GM12878 (cell line): ENCODE data around the gene PHYKPL. TPM values are rescaled to one million over a fixed set of nuclear protein-coding genes. Genes with fewer than 3 reads are reported as not detected.

Source experiments
- ATAC-seq: fragments of 200-7000 bp; cut with Tn5 transposase; 3 replicates; pipeline ENCODE4 v1.9.1; 2020; ENCODE audit warnings: mild to moderate bottlenecking, moderate library complexity
- BruUV-seq: library from RNA; stranded (reverse); fragments of 400-500 nt; replicated peaks from 2 replicates; lab custom pipeline; 2021; lab: Mats Ljungman, UMichigan
- CTCF ChIA-PET: fragments of 300-600 bp; sonication (Branson Sonifier 250); formaldehyde crosslinking; extraction: SDS; loops from one replicate; lab custom pipeline; 2021; ENCODE audit warnings: inconsistent platforms; lab: Yijun Ruan, JAX
- POLR2A ChIA-PET: fragments of 350-600 bp; formaldehyde crosslinking; extraction: SDS; loops from one replicate; lab custom pipeline; 2021; ENCODE audit warnings: inconsistent platforms; lab: Charles Lee
- RAD21 ChIA-PET: fragments of 300-600 bp; sonication (Branson Sonifier 250); formaldehyde crosslinking; loops from one replicate; lab custom pipeline; 2023; ENCODE audit warnings: antibody characterized with exemption; ENCODE audit not compliant: unreplicated experiment; lab: Charles Lee
- SMC1A ChIA-PET: fragments of 300-600 bp; sonication (Branson Sonifier 250); formaldehyde crosslinking; loops from one replicate; lab custom pipeline; 2023; ENCODE audit not compliant: unreplicated experiment, uncharacterized antibody; lab: Charles Lee
- DNase-seq: peaks from one replicate; pipeline ENCODE4 v3.0.0-alpha.2; 2011; ENCODE audit warnings: low read depth, low spot score
- FAIRE-seq: peaks from 3 replicates; lab custom pipeline; 2011; peaks lifted over from hg19 to GRCh38; lab: Jason Lieb, UNC
- H2AFZ ChIP-seq: 2 replicates; pipeline ENCODE4 v1.6.0; 2011; ENCODE audit warnings: low read depth, low read length, control low read depth; ENCODE audit not compliant: control insufficient read depth
- H3K27ac ChIP-seq: 2 replicates; pipeline ENCODE4 v1.5.1; 2011; ENCODE audit warnings: control low read depth; ENCODE audit not compliant: control insufficient read depth, insufficient read depth
- H3K27me3 ChIP-seq, 2 experiments: replicated peaks in 1 of 2; 2 replicates each; pipeline versions ENCODE4 v1.6.0 to v1.6.1; 2011; ENCODE audit warnings: low read length in 1 of 2; ENCODE audit not compliant: control insufficient read depth in 2 of 2, insufficient read depth in 2 of 2
- H3K36me3 ChIP-seq, 2 experiments: 2 replicates each; pipeline ENCODE4 v1.5.1; 2011; ENCODE audit warnings: low read length in 1 of 2; ENCODE audit not compliant: control insufficient read depth in 2 of 2, insufficient read depth in 2 of 2
- H3K4me1 ChIP-seq: 2 replicates; pipeline ENCODE4 v1.6.1; 2011; ENCODE audit warnings: mild to moderate bottlenecking, low read length, moderate library complexity, mixed read lengths; ENCODE audit not compliant: control insufficient read depth, insufficient read depth
- H3K4me2 ChIP-seq: 2 replicates; pipeline ENCODE4 v1.6.0; 2011; ENCODE audit warnings: control low read depth; ENCODE audit not compliant: control insufficient read depth, insufficient read depth
- H3K4me3 ChIP-seq: fragments of 200-600 bp; sonication (generic); 2 replicates; pipeline ENCODE4 v1.5.1; 2016
- H3K79me2 ChIP-seq: 2 replicates; pipeline ENCODE4 v1.6.0; 2011; ENCODE audit warnings: low read length; ENCODE audit not compliant: control insufficient read depth, insufficient read depth
- H3K9ac ChIP-seq: 2 replicates; pipeline ENCODE4 v1.8.0; 2011; ENCODE audit warnings: low read length, control low read depth, mixed read lengths; ENCODE audit not compliant: control insufficient read depth, insufficient read depth
- H3K9me3 ChIP-seq: replicated peaks from 3 replicates; pipeline ENCODE4 v1.5.1; 2011; ENCODE audit warnings: mild to moderate bottlenecking, low read length; ENCODE audit not compliant: control insufficient read depth, insufficient read depth
- H4K20me1 ChIP-seq: 2 replicates; pipeline ENCODE4 v1.6.0; 2011; ENCODE audit not compliant: control insufficient read depth, insufficient read depth
- CTCF ChIP-seq, 3 experiments: IDR thresholded peaks in 2 of 3; conservative IDR thresholded peaks in 1 of 3; 2 replicates each; pipeline ENCODE4 v1.5.1; 2011; ENCODE audit warnings: low read depth in 3 of 3, low read length in 3 of 3, mild to moderate bottlenecking in 3 of 3, control low read depth in 2 of 3, moderate library complexity in 2 of 3, inconsistent platforms in 1 of 3, mixed read lengths in 1 of 3; ENCODE audit not compliant: control insufficient read depth in 2 of 3, insufficient read depth in 1 of 3; ENCODE audit errors: extremely low read depth in 1 of 3
- IRF3 ChIP-seq: fragments of 450-650 bp; IDR thresholded peaks from 2 replicates; pipeline ENCODE4 v1.6.1; 2014; ENCODE audit warnings: mild to moderate bottlenecking
- IRF4 ChIP-seq: IDR thresholded peaks from 2 replicates; pipeline ENCODE4 v1.6.1; 2011; ENCODE audit warnings: low read depth, low read length
- SKIL ChIP-seq: fragments of 450-650 bp; IDR thresholded peaks from 2 replicates; pipeline ENCODE4 v1.6.1; 2017; ENCODE audit warnings: mild to moderate bottlenecking, low read depth, inconsistent platforms; ENCODE audit not compliant: poor library complexity, severe bottlenecking
- SMAD1 ChIP-seq: fragments of 450-650 bp; IDR thresholded peaks from 2 replicates; pipeline ENCODE4 v1.6.1; 2018; ENCODE audit warnings: mild to moderate bottlenecking, low read depth; ENCODE audit not compliant: partially characterized antibody
- SMC3 ChIP-seq: IDR thresholded peaks from 2 replicates; pipeline ENCODE4 v1.6.1; 2011; ENCODE audit warnings: low read length, improper control_type of control experiment, borderline replicate concordance
- ZBTB11 ChIP-seq: fragments of 450-650 bp; formaldehyde crosslinking; IDR thresholded peaks from 2 replicates; pipeline ENCODE4 v1.5.0; 2022; ENCODE audit warnings: mild to moderate bottlenecking, missing genetic modification characterization
- WGBS: methylation state at CpG from one replicate; pipeline ENCODE4 v1.1.6; 2016; ENCODE audit warnings: low lambda C conversion rate; ENCODE audit not compliant: insufficient replicate concordance, insufficient coverage; ENCODE audit errors: missing lambda C conversion rate; 5-methylcytosine and 5-hydroxymethylcytosine counted together
- in situ Hi-C: fragments of 300-500 bp; cut with MboI; formaldehyde crosslinking; loops from 9 replicates; pipeline ENCODE4 v1.14.3; 2018; ENCODE audit warnings: mixed read lengths
- intact Hi-C: fragments of 100-400 bp; cut with micrococcal nuclease; formaldehyde crosslinking; loops from one replicate; pipeline ENCODE4 v1.14.2; 2022; ENCODE audit not compliant: unreplicated experiment
- polyA plus RNA-seq, 11 experiments: library from polyadenylated mRNA; depleted of rRNA in 4 of 11; unstranded in 6 of 11; stranded (reverse) in 5 of 11; fragments of >200 nt; fragmentation: Nextera tagmentation in 4 of 11; fragmentation: Illumina TruSeq in 1 of 11; extraction: Ambion mirVana in 4 of 11; extraction: Trizol in 1 of 11; gene quantifications; 1 replicate in 1 of 11; 2 replicates in 10 of 11; pipeline versions ENCODE4 v1.2.1 to v1.2.3, GENCODE V29; 2011 to 2016; ENCODE audit warnings: inconsistent platforms in 2 of 11, missing spikeins in 2 of 11, low read depth in 1 of 11
- total RNA-seq, 4 experiments: library from RNA; depleted of rRNA in 3 of 4; stranded (reverse); fragments of >200 nt in 3 of 4; fragmentation: Illumina TruSeq in 1 of 4; extraction: Trizol in 1 of 4; gene quantifications; 2 replicates each; pipeline versions ENCODE4 v1.2.1 to v1.2.3, GENCODE V29; 2013 to 2021

Gene PHYKPL
- total and polyA plus RNA-seq, 10 of the 15 experiments (the other 5 are each of a cell fraction or from before 2014, with no cell fraction given) = 4.5 to 53.9 (median 25.6) TPM

GRCh38 chr5:178277866-178278265 is 45.3 kb upstream of the PHYKPL start:
- H4K20me1 ChIP-seq = no peaks in the 10 kb centered on the region
- H3K9ac ChIP-seq = no peak overlapping the region
- H3K36me3 ChIP-seq = no peaks in the 10 kb centered on the region
- no peak for FAIRE-seq
- no peak for ATAC-seq
- no peaks in the 10 kb centered on the region for H3K4me1 ChIP-seq
- no peak for TF ChIP-seq IRF4
- no peak for TF ChIP-seq SMAD1
- TF ChIP-seq SKIL = no peak
- no peak for TF ChIP-seq SMC3
- TF ChIP-seq ZBTB11 (CRISPR knock-in tag) = no peak
- no peak for TF ChIP-seq IRF3
- no peak for TF ChIP-seq CTCF (IDR thresholded peaks at IDR 0.05 in 2 of 3, conservative IDR thresholded peaks at IDR 0.05 in 1 of 3; ENCODE audit: control insufficient read depth in 2 of 3, extremely low read depth in 1 of 3, insufficient read depth in 1 of 3, low read depth in 3 of 3, low read length in 3 of 3)
- ChIA-PET SMC1A (no interaction called here), RAD21 (interaction anchor here (0.8 kb wide), 1 partner anchor 1216 kb away, joined by 3 read pairs; no protein-coding TSS in a partner anchor), POLR2A (no interaction called here), CTCF (interaction anchor here (0.8 to 1.7 kb wide), 4 partner anchors 43 to 1218 kb away, joined by 3 to 5 read pairs (median 4); no protein-coding TSS in a partner anchor)
- intact Hi-C loops (no loop called here), in situ Hi-C loops (loop anchor here (5.0 kb wide), 2 partner anchors 274 to 1219 kb away; no protein-coding TSS in a partner anchor)
- no peak for DNase-seq
- no peaks in the 10 kb centered on the region for H3K27me3 ChIP-seq
- no peak overlapping the region for H3K27ac ChIP-seq
- no TSS peak for BruUV-seq
- H3K4me2 ChIP-seq = no peak overlapping the region
- no peak overlapping the region for H2AFZ ChIP-seq
- H3K9me3 ChIP-seq = no peaks in the 10 kb centered on the region
- H3K79me2 ChIP-seq = no peaks in the 10 kb centered on the region
- 19% methylated on average over 12 of the region's 12 CpGs for WGBS
- no peak overlapping the region for H3K4me3 ChIP-seq
